ENCODE results near the gene THRB. TPM values are rescaled to one million over a fixed set of nuclear protein-coding genes. Genes with fewer than 3 reads are reported as not detected.
A peak's percentile ranks its signal among the peaks of the same experiment; 100 is the strongest.

Gene THRB
- total and polyA plus RNA-seq, 9 of the 15 experiments (the other 6 are each of a cell fraction or from before 2014, with no cell fraction given): 1.7 to 14.9 (median 6.9) TPM

GRCh38 chr3:24305795-24306467 lies 188.7 kb downstream of the THRB start:
- CTCF ChIA-PET (ENCODE audit: low intra/inter-chr PET ratio): no interaction called here
- Histone ChIP-seq H3K9ac (ENCODE audit: insufficient read depth in 1 of 2, low read depth in 2 of 2, low read length in 2 of 2) (no peak overlapping the region), H3K9me3 (replicated peaks; ENCODE audit: control insufficient read depth, insufficient read depth, low read depth, low read length) (no peaks in the 10 kb centered on the region), H3K79me2 (ENCODE audit: control insufficient read depth, insufficient read depth, low read length) (no peaks in the 10 kb centered on the region), H3K36me3 (ENCODE audit: control insufficient read depth, insufficient read depth, low read length) (no peaks in the 10 kb centered on the region; the same call in 2 of the 3 replicates), H3K4me2 (ENCODE audit: insufficient read depth, low read length) (no peak overlapping the region), H4K20me1 (replicated peaks; ENCODE audit: control insufficient read depth, insufficient read depth, low read length) (no peaks in the 10 kb centered on the region), H3K27me3 (ENCODE audit: control insufficient read depth in 2 of 2, insufficient read depth in 2 of 2, low read length in 2 of 2) (no peaks in the 10 kb centered on the region), H2AFZ (ENCODE audit: low read depth, low read length) (no peak overlapping the region), H3K9me1 (ENCODE audit: control insufficient read depth, insufficient read depth, low read length) (no peaks in the 10 kb centered on the region), H3K4me3 (no peak overlapping the region), H3K27ac (ENCODE audit: extremely low read depth, low read depth, low read length) (no peak overlapping the region), H3K4me1 (replicated peaks in 1 of 2; ENCODE audit: control insufficient read depth in 2 of 2, insufficient read depth in 2 of 2, low read length in 2 of 2) (peaks cover 7 to 8% of the 10 kb centered on the region in 2 experiments)
- POLR2A ChIA-PET: interaction anchor here (0.6 to 1.0 kb wide), 2 partner anchors 10 to 134 kb away, joined by 3 read pairs; no protein-coding TSS in a partner anchor
- in situ Hi-C loops (cut with MboI): no loop called here
- FAIRE-seq (no peak), ATAC-seq (peak; percentile 56), DNase-seq (ENCODE audit: extremely low read depth in 1 of 4, low spot score in 3 of 4) (peak; percentile 36 to 67 (median 50))
- WGBS (ENCODE audit: insufficient coverage, low coverage, missing lambda C conversion rate): 6% methylated on average over 4 of the region's 4 CpGs
- BruUV-seq (replicated peaks): no TSS peak
- intact Hi-C loops (cut with micrococcal nuclease): loop anchor here (2.0 kb wide), 1 partner anchor 45 kb away; no protein-coding TSS in a partner anchor
- TF ChIP-seq JUND (IDR thresholded peaks at IDR 0.05; ENCODE audit: borderline replicate concordance, low read depth, low read length) (peak; percentile 36; the same call in 1 of the 2 replicates), JUND (tag; IDR thresholded peaks at IDR 0.05; ENCODE audit: borderline replicate concordance, low read depth, low read length) (no peak), SOX6 (IDR thresholded peaks at IDR 0.05) (peak; percentile 78), NCOR1 (IDR thresholded peaks at IDR 0.05) (peak; percentile 72), HES1 (IDR thresholded peaks at IDR 0.05; ENCODE audit: low read depth) (peak; percentile 69), NR3C1 (CRISPR knock-in tag; IDR thresholded peaks at IDR 0.05) (no peak), ZBTB11 (CRISPR knock-in tag; IDR thresholded peaks at IDR 0.05) (0 out of 6 replicates have a peak, but pooled peaks of 1 of the 3 experiments have one; percentile 36), ZNF766 (CRISPR knock-in tag; conservative IDR thresholded peaks at IDR 0.05) (0 out of 2 replicates have a peak, but pooled peaks have one; percentile 53), MNT (conservative IDR thresholded peaks at IDR 0.05) (0 out of 4 replicates have a peak, but pooled peaks of 1 of the 2 experiments have one; percentile 23), ZNF384 (IDR thresholded peaks at IDR 0.05; ENCODE audit: low read depth, low read length) (peak; percentile 63; the same call in 1 of the 2 replicates), STAT5A (IDR thresholded peaks at IDR 0.05; ENCODE audit: borderline replicate concordance, low read length) (peak; percentile 22; the same call in 1 of the 2 replicates), CBFA2T3 (IDR thresholded peaks at IDR 0.05) (peak; percentile 86), TAF7 (tag; IDR thresholded peaks at IDR 0.05) (no peak), PHF21A (IDR thresholded peaks at IDR 0.05; ENCODE audit: borderline replicate concordance, low read depth) (0 out of 2 replicates have a peak, but pooled peaks have one; percentile 74), KAT8 (IDR thresholded peaks at IDR 0.05; ENCODE audit: low read depth) (no peak), CXXC5 (CRISPR knock-in tag; IDR thresholded peaks at IDR 0.05) (peak; percentile 32; the same call in 1 of the 2 replicates), PHF20 (IDR thresholded peaks at IDR 0.05; ENCODE audit: partially characterized antibody) (no peak)

Measured in K562 (cell line).